Endothelial cell of hepatic sinusoid (primary cell): Measurements from ENCODE around the gene STX18.

ENCODE experiments used
- in situ Hi-C: cut with HindIII; loops from 2 replicates; pipeline ENCODE4 v1.10.0; 2017; ENCODE audit warnings: low sequenced_read_pairs

STX18 gene

GRCh38 chr4:4408132-4408523 is 133.7 kb downstream of the STX18 start:
- in situ Hi-C loops = no loop called here

GRCh38 chr4:4407299-4408131 is 134.3 kb downstream of the STX18 start:
- in situ Hi-C loops = no loop called here

- in situ Hi-C loops = no loop called here
These were observed 135.2 kb downstream of the STX18 start for GRCh38 chr4:4406455-4407298.

GRCh38 chr4:4405358-4405962 is 136.4 kb downstream of the STX18 start:
- in situ Hi-C loops = no loop called here

GRCh38 chr4:4402966-4403365 is 138.9 kb downstream of the STX18 start:
- in situ Hi-C loops = no loop called here

- in situ Hi-C loops = no loop called here
These were observed 140.8 kb downstream of the STX18 start for GRCh38 chr4:4401036-4401435.

- in situ Hi-C loops = no loop called here
These were observed 143.4 kb downstream of the STX18 start for GRCh38 chr4:4398430-4398829.

GRCh38 chr4:4397441-4397819 is 144.4 kb downstream of the STX18 start:
- in situ Hi-C loops = no loop called here

GRCh38 chr4:4396628-4397440 is 145.0 kb downstream of the STX18 start:
- in situ Hi-C loops = no loop called here

GRCh38 chr4:4395849-4396627 is 145.8 kb downstream of the STX18 start:
- in situ Hi-C loops = no loop called here

GRCh38 chr4:4395371-4395770 is 146.5 kb downstream of the STX18 start:
- in situ Hi-C loops = no loop called here

GRCh38 chr4:4394644-4395043 is 147.2 kb downstream of the STX18 start:
- in situ Hi-C loops = no loop called here

GRCh38 chr4:4392501-4393183 is 149.2 kb downstream of the STX18 start:
- in situ Hi-C loops = no loop called here

GRCh38 chr4:4391866-4392265 is 150.0 kb downstream of the STX18 start:
- in situ Hi-C loops = no loop called here

GRCh38 chr4:4390515-4391240 is 151.2 kb downstream of the STX18 start:
- in situ Hi-C loops = no loop called here

- in situ Hi-C loops = no loop called here
These were observed 151.8 kb downstream of the STX18 start for GRCh38 chr4:4390046-4390445.

- in situ Hi-C loops = no loop called here
These were observed 152.8 kb downstream of the STX18 start for GRCh38 chr4:4388836-4389575.

- in situ Hi-C loops = no loop called here
These were observed 153.5 kb downstream of the STX18 start for GRCh38 chr4:4388311-4388790.
